Right hindlimb (tissue), 1 donor: ENCODE measurements around the gene AZIN2.
"Not testable (repeated sequence)": the region's sequence is repeated elsewhere in the genome, so short reads cannot be mapped to it uniquely, and the experiment has no call there.

ENCODE experiments used
- DNase-seq: peaks from one replicate; pipeline ENCODE4 v3.0.0-alpha.2; 2018

AZIN2 gene

DNA sequence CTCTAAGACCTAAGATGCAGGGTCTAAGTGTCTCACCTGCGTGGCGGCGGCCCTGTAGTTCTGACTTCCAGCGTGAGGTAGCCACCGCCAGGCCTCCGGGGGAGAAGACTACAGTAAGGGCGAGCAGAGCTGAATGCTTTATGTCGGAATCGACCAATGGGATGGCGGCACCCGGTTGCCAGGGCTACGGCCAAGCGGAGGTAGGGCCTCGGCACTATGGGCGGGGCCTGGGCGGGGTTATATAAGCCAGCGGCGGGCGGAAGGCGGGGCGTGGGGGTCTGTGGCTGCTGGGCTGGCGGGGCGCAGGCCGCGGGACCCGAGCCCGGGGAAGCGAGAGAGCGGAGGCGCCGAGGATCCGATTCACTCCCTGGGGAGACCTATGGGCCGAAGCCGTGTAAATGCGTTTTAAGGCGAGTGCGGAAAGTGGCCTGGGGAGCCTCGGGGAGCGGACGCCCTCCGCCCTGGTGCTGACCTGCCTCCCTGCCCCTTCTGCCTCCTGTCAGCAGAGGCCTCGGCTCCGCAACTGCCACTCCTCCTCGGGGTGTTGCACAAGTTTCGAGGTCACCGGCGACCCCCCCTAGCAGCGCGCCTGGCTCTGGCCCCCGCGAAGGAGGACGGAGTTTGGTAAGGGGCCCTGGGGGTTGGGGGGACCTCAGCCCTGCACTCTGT lies at the start of gene AZIN2:
Gene AZIN2, plus strand, starts transcription at position 269 of the 669 bp plus-strand sequence. CDS start 1,097 bp downstream, outside the sequence.
- DNase-seq, result peak; percentile 98

DNA sequence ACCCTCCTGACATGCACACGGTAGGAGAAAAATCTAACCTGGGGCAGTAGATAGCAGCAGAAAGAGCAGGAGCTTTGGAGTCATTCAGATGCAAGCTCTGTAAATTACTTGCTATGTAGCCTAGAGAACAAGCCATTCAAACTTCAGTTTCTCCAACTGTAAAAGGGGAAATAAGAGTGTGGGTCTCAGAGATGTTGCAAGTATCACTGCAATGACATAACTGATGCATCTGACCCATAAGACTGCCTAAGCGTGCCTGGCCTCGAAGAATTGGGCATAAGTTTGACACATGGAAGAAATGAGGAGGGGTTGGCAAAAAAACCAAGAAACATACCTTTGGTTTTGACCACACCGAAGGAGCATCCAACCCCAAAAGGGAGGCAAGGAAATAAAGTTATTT lies 49.4 kb upstream of the AZIN2 start:
- DNase-seq, result no peak

DNA sequence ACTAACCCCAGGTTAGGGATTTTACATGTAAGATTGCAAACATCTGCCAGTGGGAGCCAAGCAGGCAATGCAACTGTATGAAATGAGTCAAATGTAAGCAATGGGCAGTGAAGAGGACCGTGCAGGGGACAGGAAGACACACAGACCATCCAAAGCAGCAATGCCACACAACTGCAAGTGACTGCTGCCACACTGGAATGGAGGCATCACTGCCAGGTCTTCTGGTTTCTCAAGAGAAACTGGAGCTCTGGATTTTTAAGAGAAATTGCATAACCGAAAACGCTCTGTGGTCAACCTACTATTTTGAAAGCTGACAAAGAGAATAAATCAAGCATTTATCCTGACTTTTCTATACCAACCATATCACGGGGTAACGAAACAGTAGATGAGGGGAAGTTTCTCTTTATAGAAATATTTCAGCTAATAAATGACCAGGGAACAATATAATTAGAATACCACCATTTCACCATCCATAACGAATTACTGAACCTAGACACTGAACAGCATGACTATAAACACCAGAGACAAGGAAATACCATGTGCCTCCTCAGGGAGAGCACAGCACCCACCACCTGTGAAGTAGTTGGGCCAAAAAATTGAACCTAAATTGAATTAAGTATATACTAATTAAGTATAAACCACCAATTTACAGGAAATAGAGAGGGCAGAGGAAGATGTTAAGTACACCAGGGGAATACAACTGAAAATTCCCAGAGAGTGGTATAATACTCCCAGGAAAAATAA lies 48.7 kb upstream of the AZIN2 start:
- no peak for DNase-seq

DNA sequence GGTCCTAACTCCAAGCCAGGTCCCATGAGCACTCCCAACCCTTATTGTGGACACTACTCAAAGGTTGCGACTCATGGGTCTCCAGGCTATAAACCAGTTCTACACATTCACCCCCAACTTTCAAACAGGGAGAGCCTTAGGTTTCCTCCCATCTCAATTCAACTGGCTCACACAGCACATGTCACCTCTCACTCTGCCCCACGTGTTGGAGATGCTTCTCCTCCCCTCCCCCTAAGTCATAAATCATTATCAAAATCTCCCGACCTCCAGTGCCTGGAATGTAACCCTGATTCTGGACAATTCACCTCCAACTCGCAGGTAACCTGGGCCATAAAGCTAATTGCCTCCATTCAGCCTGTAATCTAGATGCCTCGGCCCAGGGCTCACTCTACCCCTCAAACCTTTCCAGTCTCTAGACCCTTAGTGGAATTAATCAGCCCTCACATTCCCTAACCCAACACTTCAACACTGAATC lies 44.9 kb upstream of the AZIN2 start:
- DNase-seq, result no peak

DNA sequence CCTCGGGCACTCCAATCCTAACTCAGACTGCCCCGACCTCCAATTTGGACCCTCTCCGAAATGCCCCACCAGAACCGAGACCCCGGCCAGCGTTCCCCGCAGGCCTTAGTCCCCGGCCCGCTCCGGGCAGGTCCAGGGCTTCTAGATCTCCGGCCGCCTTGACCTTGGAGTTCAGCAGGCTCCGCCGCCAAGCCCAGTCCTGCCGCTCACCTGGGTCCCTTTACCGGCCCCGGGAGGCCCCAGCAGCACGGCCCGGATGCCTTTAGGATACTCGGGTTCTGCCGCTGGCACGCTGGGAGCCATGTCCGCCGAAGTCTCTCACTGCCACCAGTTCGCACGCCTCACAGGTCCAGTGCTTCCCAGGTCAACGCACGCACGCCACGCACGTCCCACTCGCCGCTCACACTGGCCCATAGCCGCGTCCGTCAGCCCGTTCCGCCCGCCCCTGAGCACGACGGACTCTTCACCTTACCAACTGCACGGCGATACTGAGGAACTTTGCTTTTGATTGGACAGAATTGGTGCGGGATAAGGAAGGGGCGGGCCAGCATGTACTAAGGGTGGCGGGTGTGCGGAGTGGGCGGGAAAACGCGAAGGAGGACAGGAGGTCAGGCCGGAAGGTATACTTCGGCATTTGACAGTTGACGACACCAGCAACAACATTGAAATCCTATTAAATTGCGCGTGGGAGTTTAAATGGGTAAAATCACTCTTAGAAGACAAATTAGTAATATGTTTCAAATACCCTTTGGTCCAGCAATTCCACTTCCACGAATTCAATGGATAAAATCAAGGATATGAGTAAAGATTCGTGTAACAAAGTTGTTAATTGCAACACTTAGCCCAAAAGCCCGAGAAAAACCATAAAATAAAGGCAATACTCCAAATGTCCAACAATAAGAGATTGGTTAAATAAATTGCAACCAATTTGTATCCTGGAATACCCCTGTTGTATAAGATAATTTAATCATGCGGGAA lies 44.1 kb upstream of the AZIN2 start, which contains the start of gene AK2:
Gene AK2, minus strand, starts transcription at position 358 of the 978 bp plus-strand sequence. Its CDS starts 55 bp downstream, at position 303.
- peak; percentile 98 for DNase-seq

DNA sequence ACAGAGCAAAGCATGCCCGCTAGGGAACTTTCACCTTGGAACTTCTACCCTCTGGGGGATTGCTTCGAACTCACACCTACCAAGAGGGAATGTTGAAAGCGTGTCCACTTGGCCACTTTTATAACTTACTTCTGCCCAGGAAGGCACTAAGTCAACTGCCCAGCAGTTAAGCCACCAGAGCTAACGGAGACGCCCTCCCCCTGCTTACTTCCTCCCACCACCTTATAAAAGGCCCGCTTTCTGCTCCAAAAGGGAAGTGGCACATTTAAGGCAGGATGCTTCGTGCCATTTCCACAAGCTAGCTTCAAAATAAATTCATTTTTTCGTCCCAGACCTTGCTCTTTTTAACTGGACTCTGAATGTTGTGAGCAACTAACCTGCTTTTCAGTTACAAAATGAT lies 41.1 kb upstream of the AZIN2 start:
- no peak for DNase-seq

DNA sequence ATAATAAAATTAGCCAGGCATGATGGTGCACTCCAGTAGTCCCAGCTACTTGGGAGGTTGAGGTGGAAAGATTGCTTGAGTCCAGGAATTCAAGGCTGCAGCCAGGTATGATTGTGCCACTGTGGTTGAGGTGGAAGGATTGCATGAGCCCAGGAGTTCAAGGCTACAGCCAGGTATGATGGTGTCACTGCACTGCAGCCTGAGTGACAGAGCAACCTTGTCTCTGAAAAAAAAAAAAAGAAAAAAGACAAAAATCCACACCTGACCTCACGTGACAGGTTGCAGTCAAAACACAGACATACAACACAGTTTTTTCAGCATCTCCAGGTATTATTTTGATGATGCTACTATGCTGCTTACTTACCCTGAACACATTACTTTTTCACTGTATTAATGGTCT lies 39.9 kb upstream of the AZIN2 start:
- DNase-seq, result no peak

DNA sequence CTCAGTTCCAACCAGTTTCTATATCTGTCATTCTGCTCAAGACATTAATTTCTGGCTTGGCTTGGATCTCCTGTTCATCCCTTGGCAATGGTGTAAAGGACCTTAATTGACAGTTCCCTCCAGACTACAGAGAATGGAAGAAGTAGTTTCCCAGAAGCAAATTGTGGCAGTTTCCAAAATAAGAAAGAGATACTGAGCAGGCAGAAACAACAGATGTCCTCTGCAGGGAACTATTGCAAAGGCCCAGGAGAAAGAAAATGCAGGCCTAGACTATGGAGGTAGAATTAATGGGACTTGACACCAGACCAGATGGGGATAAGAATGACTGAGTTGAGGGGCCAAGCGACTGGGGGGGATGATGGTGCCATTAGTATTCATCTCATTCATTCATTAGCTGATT lies 38.1 kb upstream of the AZIN2 start:
- DNase-seq, result no peak

DNA sequence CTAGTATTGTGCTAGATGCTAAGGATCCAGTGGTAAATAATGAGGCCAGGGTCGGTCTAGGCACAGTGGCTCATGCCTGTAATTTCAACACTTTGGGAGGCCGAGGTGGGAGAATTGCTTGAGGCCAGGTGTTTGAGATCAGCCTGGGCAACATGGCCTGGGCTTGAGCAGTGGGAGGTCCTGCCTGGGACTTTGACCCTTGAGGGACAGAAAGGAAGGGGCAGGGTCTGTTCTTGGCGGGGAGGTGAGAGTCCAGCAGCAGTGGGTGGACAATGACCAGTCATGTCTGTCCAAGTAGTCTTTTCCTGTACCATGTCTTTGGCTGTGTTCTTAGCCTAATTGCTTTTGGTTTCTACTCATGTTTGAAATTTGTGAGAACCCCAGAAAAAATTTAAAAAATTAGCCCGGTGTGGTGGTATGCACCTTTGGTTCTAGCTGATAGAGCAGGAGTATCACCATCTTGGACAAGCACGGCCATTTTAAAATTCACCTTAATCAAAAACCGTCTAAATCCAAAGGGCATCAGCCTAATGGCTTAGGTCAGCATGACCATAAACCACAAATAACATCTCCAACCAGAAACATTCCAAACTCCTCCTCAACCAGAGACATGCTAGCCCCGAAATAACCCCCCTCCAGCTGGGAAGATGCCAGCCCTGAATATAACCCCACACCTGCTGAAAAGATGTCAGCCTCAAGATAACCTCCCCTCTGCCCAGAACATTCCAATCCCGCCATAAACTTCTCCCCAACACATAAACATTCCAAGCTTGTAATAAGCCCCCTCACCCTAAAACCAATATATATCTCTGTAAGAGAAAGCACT lies 37.5 kb upstream of the AZIN2 start:
- no peak for DNase-seq

DNA sequence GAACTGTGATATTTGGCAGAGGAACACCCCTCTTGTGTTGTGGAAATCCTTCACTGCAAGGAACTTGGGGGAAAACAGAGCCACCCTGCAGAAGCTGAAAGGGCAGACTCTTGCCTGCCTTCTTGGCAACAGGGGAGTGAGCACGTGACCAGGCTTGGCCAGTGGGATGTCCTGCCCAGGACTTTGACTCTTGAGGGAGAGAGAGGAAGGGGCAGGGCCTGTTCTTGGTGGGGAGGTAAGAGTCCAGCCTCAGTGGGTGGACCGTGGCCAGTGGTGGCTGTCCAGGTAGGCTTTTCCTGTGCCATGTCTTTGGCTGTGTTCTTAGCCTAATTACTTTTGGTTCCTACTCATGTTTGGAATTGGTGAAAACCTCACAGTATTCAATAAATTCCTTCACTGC lies 35.7 kb upstream of the AZIN2 start:
- DNase-seq, result peak; percentile 36

DNA sequence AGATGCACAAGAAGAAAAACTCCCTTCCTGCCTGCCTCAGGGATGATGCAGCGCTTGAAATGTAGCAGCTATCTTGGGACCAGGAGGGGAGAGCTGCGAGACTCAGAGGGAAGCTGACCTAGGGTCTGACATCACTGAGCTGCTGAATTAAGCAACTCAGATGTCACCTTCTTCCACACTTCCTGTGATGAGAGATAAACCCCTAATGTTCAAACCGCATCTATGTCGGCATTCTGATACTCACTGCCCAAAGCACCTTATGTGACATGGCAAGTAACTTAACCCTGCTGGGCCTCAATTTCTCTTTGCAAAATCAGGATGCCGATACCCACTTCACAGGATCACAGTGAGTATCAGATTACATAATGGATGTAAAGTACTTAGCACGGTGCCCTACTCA lies 35.1 kb upstream of the AZIN2 start:
- no peak for DNase-seq

DNA sequence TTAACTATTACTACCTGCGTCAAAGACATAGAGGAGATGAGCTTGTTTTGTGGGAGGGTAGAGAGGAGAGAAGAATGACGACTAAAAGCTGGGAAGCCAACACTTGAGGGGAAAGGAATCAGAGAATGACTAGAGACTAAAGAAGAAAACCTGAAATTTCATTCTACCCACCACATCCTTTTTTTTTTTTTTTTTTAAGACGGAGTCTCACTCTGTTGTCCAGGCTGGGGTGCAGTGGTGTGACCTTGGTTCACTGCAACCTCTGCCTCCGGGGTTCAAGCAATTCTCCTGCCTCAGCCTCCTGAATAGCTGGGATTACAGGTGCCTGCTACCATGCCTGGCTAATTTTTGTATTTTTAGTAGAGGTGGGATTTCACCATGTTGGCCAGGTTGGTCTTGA lies 34.7 kb upstream of the AZIN2 start:
- DNase-seq, result not testable (repeated sequence)

DNA sequence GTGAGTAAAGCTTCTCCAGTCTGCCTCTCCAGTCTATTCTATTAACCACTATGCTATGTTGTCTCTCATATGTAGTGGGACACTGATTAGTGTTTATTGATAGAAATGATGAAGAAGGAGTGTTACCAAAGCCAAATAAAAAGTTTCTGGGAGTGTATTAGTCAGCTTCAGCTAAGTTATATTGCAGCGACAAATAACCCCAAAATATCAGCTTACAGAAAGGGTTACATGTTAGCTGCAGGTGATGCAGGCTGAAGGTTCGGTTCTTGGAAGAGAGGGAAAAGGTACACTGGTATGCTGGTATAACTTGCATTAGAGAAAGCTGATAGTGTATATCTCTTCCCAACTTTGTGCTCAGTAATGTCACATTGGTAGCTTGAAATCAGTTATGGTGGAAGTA lies 33.7 kb upstream of the AZIN2 start:
- DNase-seq, result no peak

DNA sequence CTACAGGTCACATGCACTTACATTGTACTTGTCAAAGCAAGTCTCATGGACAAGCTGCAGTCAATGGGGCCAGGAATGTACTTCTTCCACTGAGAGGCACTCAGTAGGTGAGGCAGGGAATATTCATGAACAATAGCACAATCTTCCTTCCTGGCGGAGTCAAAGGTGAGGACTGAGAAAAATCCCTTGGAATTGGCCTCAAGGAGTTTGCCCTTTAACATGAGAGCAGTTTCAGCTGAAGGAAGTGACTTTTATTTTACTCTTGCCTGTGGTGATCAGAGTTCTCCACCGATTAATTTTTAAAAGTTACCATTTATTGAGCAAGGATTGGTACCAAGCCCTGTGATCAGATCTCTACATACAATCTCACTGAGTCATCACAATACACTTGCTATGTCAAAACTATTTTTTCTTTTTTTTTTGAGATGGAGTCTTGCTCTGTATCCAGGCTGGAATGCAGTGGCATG lies 33.1 kb upstream of the AZIN2 start:
- DNase-seq, result no peak

DNA sequence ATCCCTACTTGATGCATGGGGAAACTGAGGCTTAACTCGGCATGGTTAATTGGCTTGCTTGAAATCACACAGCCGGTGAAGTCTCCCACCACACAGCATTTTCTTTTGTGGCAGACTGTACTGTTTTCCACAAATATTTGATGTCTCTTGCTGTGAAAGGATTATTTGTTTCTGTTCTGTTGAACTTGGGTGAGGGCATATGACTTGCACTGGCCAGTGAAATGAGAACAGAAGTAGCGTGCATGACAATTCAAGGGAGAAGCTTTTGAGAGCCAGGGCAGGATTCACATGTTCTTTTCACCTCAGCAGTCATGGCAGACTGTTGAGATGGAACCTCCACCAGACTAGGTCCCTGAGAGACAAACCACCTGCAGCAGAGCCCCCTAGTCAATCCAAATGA lies 32.5 kb upstream of the AZIN2 start:
- no peak for DNase-seq

DNA sequence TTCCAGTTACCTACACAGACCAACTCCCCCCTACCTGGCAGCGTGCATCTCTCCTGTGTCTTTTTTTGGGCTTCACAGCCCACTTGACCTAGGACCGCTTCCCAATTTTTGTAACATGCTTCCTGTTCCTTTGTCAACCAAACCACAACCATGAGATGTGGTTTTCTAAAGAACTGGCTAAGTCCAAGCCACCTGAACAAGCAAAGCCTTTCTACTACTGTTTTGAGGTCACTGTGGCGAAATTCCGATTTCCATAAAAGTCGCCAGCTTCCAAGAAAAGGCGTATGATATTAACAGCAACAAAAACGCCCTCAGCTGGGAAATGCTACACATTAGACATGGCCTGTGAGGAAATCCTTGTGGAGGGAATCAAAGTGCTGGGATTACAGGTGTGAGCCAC lies 31.6 kb upstream of the AZIN2 start:
- DNase-seq, result no peak

DNA sequence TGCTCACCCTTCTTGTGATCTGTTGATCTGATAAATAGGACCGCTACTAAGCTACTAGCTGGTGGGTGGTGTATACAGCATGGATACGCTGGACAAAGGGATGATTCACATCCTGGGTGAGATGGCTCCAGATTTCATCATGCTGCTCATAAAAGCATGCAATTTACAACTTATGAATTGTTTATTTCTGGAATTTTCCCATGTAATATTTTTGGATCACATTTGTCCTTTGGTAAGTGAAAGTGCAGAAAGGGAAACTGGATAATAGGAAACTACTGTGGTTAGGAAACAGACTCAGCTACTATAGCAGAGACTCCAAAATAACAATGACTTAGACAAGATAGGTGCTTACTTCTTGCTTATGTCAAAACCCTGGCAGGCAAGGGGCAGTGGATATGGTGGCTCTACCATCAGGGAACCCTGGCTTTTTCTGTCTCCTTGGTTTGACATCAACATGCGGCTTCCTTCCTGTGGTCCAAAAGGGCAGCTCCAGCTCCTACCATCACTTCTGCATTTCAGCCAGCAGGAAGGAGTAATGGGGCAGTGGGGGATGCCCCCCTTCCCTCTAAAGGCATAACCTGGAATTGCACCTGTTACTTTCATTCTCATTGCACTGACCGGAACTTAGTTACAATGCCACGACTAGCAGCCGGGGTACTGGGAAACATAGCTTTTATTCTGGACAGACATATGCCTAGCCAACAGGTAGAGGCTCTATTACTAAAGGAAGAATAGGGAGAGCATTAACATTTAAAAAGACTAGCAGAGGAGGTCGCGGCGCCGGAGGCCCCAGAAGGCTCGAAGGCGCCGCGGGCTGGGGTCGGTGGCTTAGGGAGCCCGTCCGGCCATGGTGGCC lies 30.5 kb upstream of the AZIN2 start:
- no peak for DNase-seq

DNA sequence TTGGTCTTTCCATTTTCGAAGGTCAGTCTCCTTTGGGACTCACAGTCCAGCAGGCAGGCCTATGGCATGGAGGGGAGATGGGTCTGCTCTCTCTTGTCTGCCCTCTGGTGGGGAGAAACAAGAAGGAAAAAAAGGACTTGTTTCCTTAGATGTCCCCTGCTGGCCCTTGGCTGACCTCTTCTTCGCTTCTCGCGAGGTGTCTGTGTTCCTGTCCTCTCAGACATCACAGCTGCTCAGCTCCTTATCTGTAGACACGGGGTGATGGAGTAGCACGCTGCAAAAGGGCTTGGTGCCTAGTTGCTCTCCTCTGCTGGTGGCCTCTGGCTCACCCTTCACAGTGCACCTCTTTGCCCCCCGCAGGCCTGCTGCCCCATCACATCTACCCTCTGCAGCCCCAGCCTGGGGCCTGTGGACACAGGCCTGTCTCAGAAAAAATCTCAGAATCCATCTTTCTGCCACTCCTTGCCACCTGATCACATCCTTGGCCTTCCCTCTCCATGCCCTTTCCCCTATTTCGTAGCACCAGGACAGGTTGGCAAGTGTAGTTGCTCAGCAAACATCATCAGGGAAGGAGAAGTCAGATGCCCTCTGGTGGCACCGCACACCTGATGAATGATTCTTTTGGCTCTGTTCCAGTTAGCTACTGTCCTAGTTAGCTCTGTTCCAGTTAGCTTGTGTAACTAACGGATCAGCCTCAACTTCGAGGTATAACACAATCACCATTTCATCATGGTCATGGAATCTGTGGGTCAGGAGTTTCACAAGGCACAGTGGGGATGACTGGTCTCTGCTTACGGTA lies 25.5 kb upstream of the AZIN2 start:
- peak; percentile 83 for DNase-seq

DNA sequence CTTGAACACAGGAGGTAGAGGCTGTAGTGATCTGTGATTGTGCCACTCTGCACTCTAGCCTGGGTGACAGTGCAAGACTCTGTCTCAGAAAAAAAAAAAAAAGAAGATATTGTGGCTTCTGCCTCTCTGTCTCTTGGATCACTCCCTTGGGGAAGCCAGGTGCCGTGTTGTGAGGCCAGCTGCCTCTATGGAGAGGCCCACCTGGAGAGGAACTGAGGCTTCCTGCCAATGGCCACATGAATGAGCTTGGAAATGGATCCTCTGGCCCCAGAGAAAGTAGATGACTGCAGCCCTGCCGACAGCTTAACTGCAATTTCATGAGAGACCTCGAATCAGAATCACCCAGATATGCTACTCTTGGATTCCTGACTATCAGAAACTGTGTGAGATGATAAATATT lies 24.5 kb upstream of the AZIN2 start:
- no peak for DNase-seq

DNA sequence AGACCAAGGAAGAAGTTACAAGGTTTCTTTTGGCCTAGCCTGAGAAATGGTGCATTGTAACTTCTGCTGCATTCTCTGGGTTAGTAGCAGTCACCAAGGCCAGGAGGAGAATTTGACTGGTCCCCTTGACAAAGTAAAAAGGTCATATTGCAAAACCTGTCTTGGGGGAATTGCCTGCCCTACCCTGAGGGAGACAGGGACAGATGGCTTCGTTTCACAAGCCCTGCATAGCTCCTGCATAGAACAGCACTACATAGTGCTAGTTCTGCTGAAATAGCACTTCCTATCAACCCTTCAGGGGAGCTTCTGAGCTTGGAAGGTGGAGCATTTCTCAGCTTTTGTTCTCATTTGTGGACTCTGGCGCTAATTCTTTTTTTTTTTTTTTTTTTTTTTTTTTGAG lies 23.9 kb upstream of the AZIN2 start:
- DNase-seq, result no peak
